Lower lobe of right lung (tissue), 2 donors: ENCODE measurements around the gene MPRIP. TPM values are rescaled to one million over a fixed set of nuclear protein-coding genes. Genes with fewer than 3 reads are reported as not detected.

Experiments used
- ATAC-seq, 2 donors: fragments of 200-7000 bp; cut with Tn5 transposase; one replicate each; pipeline ENCODE4 v1.9.1; 2020 to 2022; ENCODE audit warnings: mild to moderate bottlenecking in 2 of 2, moderate library complexity in 2 of 2
- DNase-seq: peaks from one replicate; pipeline ENCODE4 v3.0.0-alpha.2; 2020
- H3K27ac ChIP-seq: fragments of 200-600 bp; one replicate; pipeline ENCODE4 v1.8.0; 2022
- H3K27me3 ChIP-seq: fragments of 200-600 bp; one replicate; pipeline ENCODE4 v1.8.0; 2022; ENCODE audit warnings: low read depth
- H3K36me3 ChIP-seq: fragments of 200-600 bp; one replicate; pipeline ENCODE4 v1.8.0; 2022; ENCODE audit warnings: mild to moderate bottlenecking
- H3K4me1 ChIP-seq: fragments of 200-600 bp; one replicate; pipeline ENCODE4 v1.8.0; 2022
- H3K4me3 ChIP-seq: fragments of 200-600 bp; one replicate; pipeline ENCODE4 v1.8.0; 2022; ENCODE audit warnings: mild to moderate bottlenecking
- H3K9me3 ChIP-seq: fragments of 200-600 bp; one replicate; pipeline ENCODE4 v1.8.0; 2022
- intact Hi-C: fragments of 100-400 bp; cut with DNase I; formaldehyde crosslinking; loops from one replicate; pipeline ENCODE4 v1.11.0; 2022
- total RNA-seq: library from RNA; stranded (reverse); fragmentation: NEBNext Ultra II Directional; extraction: Animal tissue kit (Norgen Biotek cat#: 25700); gene quantifications from one replicate; pipeline ENCODE4 v1.2.1, GENCODE V29; 2021
- TF ChIP-seq, protein P1 (sequence below): fragments of 200-600 bp; IDR thresholded peaks from one replicate; pipeline ENCODE4 v1.8.0; 2022; ENCODE audit warnings: antibody characterized with exemption, mild to moderate bottlenecking
- donor health status: DM: no; HTN: yes; CAD: no; lungs with severe emphysema.

The MPRIP gene
- total RNA-seq, 1 donor from 2014 or later: 232 TPM

GRCh38 chr17:17172001-17172939, 130.0 kb downstream of the MPRIP start:
- H3K27me3 ChIP-seq: no peaks in the 10 kb centered on the region
- H3K36me3 ChIP-seq: peaks cover 96% of the 10 kb centered on the region
- peak in 1 of 2 donors; percentile 2 for ATAC-seq
- H3K9me3 ChIP-seq: no peaks in the 10 kb centered on the region
- TF ChIP-seq, protein P1, sequence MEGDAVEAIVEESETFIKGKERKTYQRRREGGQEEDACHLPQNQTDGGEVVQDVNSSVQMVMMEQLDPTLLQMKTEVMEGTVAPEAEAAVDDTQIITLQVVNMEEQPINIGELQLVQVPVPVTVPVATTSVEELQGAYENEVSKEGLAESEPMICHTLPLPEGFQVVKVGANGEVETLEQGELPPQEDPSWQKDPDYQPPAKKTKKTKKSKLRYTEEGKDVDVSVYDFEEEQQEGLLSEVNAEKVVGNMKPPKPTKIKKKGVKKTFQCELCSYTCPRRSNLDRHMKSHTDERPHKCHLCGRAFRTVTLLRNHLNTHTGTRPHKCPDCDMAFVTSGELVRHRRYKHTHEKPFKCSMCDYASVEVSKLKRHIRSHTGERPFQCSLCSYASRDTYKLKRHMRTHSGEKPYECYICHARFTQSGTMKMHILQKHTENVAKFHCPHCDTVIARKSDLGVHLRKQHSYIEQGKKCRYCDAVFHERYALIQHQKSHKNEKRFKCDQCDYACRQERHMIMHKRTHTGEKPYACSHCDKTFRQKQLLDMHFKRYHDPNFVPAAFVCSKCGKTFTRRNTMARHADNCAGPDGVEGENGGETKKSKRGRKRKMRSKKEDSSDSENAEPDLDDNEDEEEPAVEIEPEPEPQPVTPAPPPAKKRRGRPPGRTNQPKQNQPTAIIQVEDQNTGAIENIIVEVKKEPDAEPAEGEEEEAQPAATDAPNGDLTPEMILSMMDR: no peak
- no peak overlapping the region for H3K4me3 ChIP-seq
- intact Hi-C loops: no loop called here
- peak; percentile 55 for DNase-seq
- H3K4me1 ChIP-seq: peaks cover 32% of the 10 kb centered on the region
- H3K27ac ChIP-seq: no peak overlapping the region

- intact Hi-C loops: no loop called here
- Histone ChIP-seq H3K27ac (no peak overlapping the region), H3K4me3 (no peak overlapping the region), H3K27me3 (no peaks in the 10 kb centered on the region), H3K9me3 (no peaks in the 10 kb centered on the region), H3K4me1 (peaks cover 32% of the 10 kb centered on the region), H3K36me3 (peaks cover 96% of the 10 kb centered on the region)
- no peak for ATAC-seq
- no peak for DNase-seq
- TF ChIP-seq, protein P1: no peak
Measured at GRCh38 chr17:17172990-17173389, 130.7 kb downstream of the MPRIP start.

- intact Hi-C loops: no loop called here
- Histone ChIP-seq H3K4me3 (no peak overlapping the region), H3K4me1 (peaks cover 32% of the 10 kb centered on the region), H3K27ac (no peak overlapping the region), H3K9me3 (no peaks in the 10 kb centered on the region), H3K36me3 (peaks cover 96% of the 10 kb centered on the region), H3K27me3 (no peaks in the 10 kb centered on the region)
- ATAC-seq (no peak), DNase-seq (no peak)
- TF ChIP-seq, protein P1: no peak
Measured at GRCh38 chr17:17173921-17174320, 131.7 kb downstream of the MPRIP start.

DNA sequence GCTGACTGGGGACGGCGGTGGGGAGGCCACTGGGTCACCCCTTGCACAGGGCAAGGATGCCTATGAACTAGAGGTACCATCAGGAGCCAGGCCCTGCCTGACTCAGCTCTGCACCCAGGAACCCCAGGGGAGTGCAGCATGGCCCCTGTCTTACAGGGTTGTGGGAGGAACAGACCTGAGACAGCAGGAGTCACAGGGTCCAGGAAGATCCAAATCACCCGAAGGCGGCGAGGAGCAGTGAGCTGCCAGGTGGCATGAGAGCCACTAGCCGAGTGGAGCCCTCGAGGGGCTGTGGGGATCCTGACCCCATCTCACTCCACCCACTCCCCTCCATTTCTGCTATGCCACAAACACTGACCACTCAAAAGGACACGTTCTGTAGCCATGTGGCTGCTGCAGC, 133.1 kb downstream of the MPRIP start:
- H3K4me1 ChIP-seq: peaks cover 28% of the 10 kb centered on the region
- H3K4me3 ChIP-seq: no peak overlapping the region
- DNase-seq (no peak), ATAC-seq (no peak)
- TF ChIP-seq, protein P1: no peak
- peaks cover 97% of the 10 kb centered on the region for H3K36me3 ChIP-seq
- intact Hi-C loops: no loop called here
- H3K27me3 ChIP-seq: no peaks in the 10 kb centered on the region
- H3K9me3 ChIP-seq: no peaks in the 10 kb centered on the region
- H3K27ac ChIP-seq: peak overlapping the region; percentile 18

DNA sequence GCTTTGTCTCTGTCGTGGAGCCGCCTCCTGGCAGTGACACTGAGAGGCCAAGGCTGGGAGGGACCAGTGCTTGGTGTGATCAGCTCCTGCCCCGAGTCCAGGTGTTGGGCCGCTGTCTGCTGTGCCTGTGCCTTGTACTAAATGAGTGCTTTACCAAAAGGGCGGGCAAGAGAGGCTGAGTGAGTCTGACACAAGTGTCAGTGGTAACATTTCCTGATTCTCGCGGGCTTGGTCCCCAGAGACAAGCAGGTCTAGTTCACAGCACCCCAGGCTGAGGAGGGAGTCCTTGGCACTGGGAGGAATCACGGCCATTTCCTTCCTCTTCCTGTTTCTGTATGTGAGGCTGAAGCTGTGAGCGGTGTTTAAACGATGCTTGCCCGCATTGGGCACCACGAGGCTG, 133.7 kb downstream of the MPRIP start:
- Histone ChIP-seq H3K27ac (peak overlapping the region; percentile 18), H3K4me3 (no peak overlapping the region), H3K9me3 (no peaks in the 10 kb centered on the region), H3K36me3 (peaks cover 97% of the 10 kb centered on the region), H3K4me1 (peaks cover 22% of the 10 kb centered on the region), H3K27me3 (no peaks in the 10 kb centered on the region)
- TF ChIP-seq, protein P1: no peak
- ATAC-seq (no peak), DNase-seq (no peak)
- intact Hi-C loops: no loop called here
